Transverse colon (tissue), 3 donors: ENCODE measurements around the gene RPL35.

ENCODE experiments used
- EP300 ChIP-seq: sonication (generic); formaldehyde crosslinking; IDR thresholded peaks from one replicate; pipeline ENCODE4 v1.6.1; 2017; ENCODE audit warnings: antibody characterized with exemption, low read depth
- TF ChIP-seq, protein P1 (sequence below), 5 experiments: fragments of 200-600 bp in 3 of 5; fragments of 450-650 bp in 2 of 5; sonication (generic) in 3 of 5; IDR thresholded peaks; 1 replicate in 2 of 5; 2 replicates in 3 of 5; pipeline ENCODE4 v1.5.1; 2016 to 2017; ENCODE audit warnings: antibody characterized with exemption in 5 of 5, inconsistent platforms in 3 of 5, mild to moderate bottlenecking in 2 of 5, moderate library complexity in 1 of 5

DNA sequence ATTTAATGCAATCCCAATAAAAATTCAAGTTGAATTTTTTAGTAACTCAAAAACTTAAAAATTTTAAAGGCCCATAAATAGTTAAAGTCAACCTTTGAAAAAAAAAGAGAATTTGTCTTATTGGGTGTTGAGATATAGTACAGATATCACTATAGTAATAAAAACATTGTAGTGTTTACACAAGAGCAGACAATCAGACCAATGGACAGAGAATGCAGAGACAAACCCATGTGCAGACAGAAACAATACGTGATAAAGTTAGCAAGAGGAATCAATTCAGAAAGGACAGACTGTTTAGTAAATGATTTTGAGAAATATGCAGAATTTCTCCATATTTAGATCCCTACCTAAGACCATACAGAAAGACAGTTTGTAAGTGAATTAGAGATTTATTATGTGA is 45.2 kb upstream of the RPL35 start:
- TF ChIP-seq, protein P1, sequence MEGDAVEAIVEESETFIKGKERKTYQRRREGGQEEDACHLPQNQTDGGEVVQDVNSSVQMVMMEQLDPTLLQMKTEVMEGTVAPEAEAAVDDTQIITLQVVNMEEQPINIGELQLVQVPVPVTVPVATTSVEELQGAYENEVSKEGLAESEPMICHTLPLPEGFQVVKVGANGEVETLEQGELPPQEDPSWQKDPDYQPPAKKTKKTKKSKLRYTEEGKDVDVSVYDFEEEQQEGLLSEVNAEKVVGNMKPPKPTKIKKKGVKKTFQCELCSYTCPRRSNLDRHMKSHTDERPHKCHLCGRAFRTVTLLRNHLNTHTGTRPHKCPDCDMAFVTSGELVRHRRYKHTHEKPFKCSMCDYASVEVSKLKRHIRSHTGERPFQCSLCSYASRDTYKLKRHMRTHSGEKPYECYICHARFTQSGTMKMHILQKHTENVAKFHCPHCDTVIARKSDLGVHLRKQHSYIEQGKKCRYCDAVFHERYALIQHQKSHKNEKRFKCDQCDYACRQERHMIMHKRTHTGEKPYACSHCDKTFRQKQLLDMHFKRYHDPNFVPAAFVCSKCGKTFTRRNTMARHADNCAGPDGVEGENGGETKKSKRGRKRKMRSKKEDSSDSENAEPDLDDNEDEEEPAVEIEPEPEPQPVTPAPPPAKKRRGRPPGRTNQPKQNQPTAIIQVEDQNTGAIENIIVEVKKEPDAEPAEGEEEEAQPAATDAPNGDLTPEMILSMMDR (IDR thresholded peaks at IDR 0.05), result no peak
- TF ChIP-seq EP300, result no peak
